AG09319 (cell line): ENCODE results near the gene DNAH17.

Experiments used
- DNase-seq: peaks from one replicate; pipeline ENCODE4 v3.0.0-alpha.2; 2010; ENCODE audit warnings: low read depth; ENCODE audit errors: extremely low read depth
- TF ChIP-seq, protein P1 (sequence below): IDR thresholded peaks from 2 replicates; pipeline ENCODE4 v1.5.1; 2011; ENCODE audit warnings: low read depth, mild to moderate bottlenecking, inconsistent platforms, low read length, moderate library complexity

Gene DNAH17

GRCh38 chr17:78558181-78558850 is 18.9 kb downstream of the DNAH17 start:
- TF ChIP-seq, protein P1, sequence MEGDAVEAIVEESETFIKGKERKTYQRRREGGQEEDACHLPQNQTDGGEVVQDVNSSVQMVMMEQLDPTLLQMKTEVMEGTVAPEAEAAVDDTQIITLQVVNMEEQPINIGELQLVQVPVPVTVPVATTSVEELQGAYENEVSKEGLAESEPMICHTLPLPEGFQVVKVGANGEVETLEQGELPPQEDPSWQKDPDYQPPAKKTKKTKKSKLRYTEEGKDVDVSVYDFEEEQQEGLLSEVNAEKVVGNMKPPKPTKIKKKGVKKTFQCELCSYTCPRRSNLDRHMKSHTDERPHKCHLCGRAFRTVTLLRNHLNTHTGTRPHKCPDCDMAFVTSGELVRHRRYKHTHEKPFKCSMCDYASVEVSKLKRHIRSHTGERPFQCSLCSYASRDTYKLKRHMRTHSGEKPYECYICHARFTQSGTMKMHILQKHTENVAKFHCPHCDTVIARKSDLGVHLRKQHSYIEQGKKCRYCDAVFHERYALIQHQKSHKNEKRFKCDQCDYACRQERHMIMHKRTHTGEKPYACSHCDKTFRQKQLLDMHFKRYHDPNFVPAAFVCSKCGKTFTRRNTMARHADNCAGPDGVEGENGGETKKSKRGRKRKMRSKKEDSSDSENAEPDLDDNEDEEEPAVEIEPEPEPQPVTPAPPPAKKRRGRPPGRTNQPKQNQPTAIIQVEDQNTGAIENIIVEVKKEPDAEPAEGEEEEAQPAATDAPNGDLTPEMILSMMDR: no peak
- DNase-seq: no peak

GRCh38 chr17:78557598-78558039 is 19.6 kb downstream of the DNAH17 start:
- DNase-seq: no peak
- TF ChIP-seq, protein P1: no peak

DNA sequence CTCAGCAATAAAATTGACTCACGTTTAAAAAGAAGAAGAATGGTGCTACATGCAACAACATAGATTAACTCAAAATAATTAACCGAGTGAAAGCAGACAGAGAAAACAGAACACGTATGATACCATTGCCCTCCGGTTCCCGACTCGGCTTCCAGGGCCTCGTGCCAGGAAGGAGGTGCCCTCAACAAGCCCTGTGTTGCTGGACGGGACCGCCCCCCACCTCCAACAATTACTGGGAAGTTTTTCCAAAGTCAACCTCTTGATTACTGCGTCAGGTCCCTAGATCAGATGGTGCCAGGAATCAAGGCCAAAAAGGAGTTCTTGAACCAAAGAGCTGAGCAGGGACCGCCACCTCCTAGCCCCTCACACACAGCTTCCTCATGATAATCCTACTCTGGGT is 20.4 kb downstream of the DNAH17 start:
- TF ChIP-seq, protein P1: no peak
- no peak for DNase-seq

GRCh38 chr17:78555746-78556401 is 21.3 kb downstream of the DNAH17 start:
- TF ChIP-seq, protein P1: no peak
- DNase-seq: no peak

DNA sequence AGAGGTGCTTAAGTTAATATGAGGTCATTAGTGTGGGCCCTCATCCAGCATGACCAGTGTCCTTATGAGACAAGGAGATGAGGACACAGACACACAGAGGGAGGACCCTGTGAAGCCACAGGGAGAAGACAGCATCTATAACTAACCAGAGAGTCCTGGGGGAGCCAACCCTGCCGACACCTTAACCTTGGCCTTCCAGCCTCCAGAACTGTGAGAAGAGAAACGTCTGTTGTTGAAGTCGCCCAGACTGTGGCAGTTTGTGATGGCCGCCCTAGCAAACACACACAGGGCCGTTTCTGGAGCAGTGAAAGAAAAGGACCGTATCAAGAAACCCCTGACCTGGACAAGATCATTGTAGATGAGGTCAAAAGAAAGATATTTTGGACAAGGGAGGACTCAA is 26.7 kb downstream of the DNAH17 start:
- DNase-seq: no peak
- TF ChIP-seq, protein P1: no peak

- no peak for DNase-seq
- TF ChIP-seq, protein P1: no peak
Observed at GRCh38 chr17:78548725-78549124, 28.5 kb downstream of the DNAH17 start.

DNA sequence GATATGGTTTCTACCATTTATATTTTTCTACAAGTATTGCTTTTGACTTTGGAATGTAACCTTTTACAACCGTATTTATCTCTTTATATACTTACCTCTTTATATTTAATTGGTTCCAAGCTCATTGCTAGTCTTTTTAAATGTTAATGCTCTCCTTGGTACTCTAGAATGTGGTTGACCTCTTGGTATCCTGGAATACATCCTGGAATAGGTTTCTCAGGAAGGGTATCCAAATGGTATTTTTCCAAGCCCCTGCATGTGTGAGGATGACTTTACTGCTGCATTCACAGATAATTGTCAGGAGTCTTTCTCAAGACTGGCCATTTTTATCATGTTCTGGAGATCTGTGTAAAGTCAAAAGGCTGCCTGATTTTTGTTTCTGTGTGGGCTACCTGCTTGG is 30.2 kb downstream of the DNAH17 start:
- TF ChIP-seq, protein P1: no peak
- no peak for DNase-seq
